HG03439 (cell line): ENCODE data around the gene INCA1.
A peak's percentile ranks its signal among the peaks of the same experiment; 100 is the strongest.

ENCODE experiments used
- ATAC-seq: cut with Tn5 transposase; IDR thresholded peaks from one replicate; pipeline ENCODE4 v1.9.1; 2021; ENCODE audit warnings: mild to moderate bottlenecking, moderate library complexity; ENCODE audit not compliant: unreplicated experiment

The INCA1 gene

DNA sequence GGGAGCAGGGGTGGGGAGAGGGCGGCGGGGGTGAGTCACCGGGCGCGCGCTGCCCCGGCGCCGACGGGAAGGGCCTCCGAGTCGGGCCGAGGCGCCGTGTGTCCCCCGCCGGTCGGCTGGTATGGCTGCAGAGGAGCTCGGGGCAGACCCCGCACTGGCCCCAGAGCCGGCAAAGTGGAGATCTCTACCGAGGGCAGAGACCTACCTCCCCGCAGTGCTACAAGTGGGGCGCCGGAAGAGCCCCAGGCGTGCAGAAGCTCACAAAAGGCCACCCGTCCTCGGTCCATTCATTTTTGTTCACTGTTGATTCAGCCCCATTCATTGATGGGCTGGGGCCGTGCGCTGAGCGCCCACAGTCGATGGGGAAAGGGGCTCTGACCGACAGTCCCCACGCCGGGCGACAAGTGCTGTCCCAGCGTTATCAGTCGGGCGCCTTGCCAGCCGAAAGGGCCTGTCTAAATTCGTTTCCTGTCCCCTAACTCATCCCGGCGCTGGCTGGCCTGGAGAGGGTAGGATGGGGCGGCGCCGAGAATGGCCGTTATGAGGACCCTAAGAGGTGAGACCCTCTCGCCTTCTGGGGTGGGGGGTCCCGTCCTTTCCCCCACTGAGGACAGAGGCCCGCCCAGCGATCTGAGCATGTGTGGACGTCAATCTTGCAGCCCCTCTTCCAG lies 47.1 kb downstream of the INCA1 start:
- peak; percentile 7 for ATAC-seq

DNA sequence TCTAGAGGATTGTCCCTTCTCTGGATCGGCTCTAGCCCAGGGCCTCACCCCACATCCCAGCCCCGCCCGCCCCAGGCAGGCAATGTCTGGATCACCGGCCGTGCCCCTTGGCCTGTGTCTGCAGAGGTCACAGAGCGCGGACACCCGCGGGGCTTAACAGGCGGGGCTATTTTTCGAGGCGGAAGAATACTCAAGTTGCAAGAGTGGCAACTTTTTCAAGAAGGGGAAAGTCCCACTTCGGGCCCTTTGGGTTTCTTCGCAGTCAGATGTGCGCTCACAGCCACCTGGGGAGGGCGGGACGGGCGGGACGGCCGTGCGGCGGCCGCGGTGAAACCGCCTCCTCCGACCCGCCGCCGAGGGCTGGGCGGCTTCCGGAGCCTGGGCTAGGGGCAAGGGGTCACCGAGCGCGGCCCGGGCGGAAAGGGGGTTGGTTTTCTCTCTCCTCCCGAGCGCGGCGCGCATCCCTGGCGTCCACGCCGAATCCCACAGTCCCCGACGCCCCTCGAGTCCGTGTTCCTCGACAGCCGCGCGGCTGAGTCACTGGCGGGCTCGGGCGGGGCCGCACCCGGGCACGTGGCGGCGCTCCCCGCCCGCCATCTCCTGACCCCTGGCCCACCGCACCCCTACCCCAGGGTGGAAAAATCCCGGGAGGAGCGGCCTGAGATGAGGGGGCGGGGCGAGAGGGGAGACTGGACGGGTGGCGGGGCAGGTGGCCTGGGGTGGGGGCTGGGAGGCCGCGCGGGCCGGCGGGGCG lies 47.8 kb downstream of the INCA1 start:
- ATAC-seq: peak; percentile 35

DNA sequence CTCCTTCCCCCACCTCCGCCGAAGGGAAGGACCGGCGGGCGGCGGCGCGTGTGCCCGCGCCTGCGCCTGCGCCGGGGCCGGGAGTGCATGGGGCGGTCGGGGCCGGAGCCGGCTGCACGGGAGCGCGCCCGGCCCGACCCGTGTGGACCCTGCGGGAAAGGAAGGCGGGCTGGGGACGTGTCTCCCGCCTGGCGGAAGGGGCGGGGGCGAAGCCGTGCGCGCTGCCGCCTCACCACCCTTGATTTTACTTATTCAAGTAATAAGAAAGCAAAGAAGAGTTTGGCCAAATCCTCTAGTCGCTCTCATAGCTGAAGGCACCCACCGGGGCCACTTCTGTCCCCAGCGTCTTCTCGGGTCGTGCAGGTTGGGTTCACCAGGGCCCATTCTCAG lies 48.4 kb downstream of the INCA1 start:
- peak; percentile 25 for ATAC-seq

DNA sequence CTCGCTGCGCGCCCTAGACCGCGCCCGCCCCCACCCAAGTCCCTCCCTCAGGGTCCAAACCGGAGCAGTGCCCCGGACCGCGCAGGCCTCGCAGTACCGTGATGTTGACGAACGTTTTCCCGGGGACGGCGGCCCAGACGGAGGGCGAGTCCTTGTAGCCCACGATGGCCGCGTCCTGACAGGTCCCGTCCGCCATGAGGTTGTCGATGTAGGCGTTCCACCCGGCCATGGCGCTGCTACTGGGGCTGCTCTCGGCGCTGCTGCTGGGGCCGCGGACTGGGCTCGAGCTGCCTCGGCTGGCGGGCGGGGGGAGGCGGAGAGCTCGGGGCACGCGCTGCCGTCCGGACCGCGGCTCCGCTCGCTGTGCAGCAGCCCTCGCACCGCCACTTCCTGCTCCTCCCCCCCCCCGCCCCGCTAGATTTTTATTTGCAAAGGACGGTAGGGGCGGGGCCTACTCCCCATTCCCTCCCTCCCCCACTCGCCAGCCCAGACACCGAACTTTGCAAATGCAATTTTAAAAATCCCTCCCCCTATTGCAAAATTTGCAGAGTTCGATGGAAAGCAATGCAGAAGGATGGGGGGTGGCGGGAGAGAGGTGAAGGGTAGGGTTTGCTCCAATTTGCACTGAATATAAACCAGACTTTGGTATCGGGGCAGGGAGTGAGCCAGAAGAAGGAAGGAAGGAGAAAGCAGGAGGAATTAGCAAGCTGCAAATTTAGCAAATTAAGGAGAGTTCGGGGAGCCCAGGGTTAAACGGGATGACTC lies 49.0 kb downstream of the INCA1 start, which contains the start of gene PFN1:
TSS of gene PFN1 (minus strand) at position 365 of the 765 bp plus-strand sequence. CDS start at position 229, 136 bp downstream.
- ATAC-seq: peak; percentile 16

DNA sequence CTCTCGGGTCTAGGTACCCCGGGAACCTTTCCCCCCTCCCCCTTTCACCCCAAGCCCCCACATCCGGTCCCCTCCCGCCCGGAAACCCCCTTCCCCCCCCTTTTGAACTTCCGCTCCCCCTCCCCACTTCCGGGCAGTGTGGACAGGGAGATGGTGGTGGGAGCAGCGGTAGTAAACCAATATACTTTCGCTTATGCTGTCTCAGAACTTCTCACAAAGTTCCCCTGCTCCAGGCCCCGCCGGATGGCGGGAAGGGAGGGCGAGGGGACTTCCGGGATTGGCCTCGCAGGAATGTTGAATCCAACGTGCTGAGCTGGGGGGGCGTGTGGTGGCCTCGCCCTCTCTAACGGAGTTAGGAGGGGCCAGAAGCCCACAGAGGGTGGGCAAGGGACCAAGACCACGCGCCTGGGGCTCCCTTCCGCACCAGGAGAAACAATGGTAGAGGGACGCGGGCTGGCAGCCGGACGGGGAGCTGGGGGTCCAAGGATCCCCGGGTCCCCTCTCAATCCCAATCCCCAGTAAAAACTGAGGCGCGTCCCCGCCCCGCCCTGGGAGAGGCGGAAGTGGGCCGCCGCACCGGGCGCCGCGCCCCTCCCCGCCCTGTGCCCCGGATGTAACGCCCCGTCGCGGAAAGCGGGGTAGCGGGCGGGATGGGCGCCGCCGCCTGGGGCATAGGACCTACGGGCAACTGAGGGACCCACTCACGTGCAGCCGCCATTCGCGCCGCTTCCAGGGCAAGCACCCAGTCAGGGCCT lies 49.7 kb downstream of the INCA1 start:
- peak; percentile 4 for ATAC-seq

DNA sequence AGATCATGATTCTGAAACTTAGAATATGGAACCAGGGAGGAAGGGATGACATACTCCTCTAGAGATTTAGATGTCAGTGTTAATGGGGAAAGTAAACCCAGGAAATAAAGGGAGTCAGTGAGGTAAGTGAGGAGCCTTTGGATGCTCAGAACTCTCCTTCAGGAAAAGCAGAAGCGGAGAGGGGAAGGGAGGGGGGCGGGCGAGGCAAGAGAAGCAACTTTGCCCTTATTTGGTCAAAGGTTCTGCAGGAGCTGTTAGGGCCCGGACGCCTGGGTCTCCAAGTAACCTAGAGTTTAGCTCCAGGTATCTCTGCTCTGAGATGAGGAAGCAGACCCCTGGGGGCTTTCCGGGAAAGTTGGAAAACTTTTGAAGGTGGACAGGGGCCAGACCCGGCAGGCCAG lies 50.3 kb downstream of the INCA1 start:
- ATAC-seq: no peak

DNA sequence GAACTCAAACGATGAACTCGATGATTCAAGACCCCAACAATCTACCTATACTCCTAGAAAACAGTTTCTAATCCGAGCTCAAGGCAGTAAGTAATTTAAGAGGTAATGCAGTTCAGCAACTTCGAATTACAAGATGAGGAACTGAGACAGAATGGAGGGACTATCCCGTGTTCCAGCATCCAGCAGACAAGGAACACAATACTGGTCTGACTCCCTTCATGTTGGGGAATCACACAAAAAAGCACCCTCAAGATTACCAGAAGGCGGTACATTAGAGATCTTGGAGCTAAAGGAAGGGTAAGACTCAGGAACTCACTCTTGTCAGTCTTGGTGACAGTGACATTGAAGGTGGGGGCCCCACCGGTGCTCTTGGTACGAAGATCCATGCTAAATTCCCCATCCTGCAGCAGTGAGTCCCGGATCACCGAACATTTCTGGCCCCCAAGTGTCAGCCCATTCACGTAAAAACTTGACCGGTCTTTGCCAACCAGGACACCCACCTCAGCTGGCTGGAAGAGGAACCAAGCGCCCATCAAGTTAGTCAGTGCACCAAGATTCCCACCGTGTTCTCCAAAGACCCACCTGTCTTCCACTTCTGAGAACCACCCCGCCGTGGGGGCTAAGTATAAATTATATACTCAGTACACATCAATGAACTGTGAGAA lies 50.9 kb downstream of the INCA1 start:
- no peak for ATAC-seq

DNA sequence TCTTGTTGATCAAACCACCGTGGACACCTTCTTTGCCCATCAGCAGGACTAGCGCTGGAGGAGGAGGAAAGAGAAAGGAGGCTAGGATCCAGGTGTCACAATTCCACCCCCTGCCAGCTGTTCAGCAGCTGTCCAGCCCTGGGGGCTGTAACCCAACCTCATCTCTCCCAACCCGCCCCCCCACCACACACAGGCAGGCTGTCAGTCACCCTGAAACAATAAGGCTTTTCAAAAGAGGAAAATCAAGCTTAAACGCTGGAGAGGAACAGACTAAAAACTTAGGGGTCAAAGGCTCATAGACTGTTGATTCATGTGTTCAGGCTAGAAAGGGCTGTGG lies 51.4 kb downstream of the INCA1 start:
- no peak for ATAC-seq

DNA sequence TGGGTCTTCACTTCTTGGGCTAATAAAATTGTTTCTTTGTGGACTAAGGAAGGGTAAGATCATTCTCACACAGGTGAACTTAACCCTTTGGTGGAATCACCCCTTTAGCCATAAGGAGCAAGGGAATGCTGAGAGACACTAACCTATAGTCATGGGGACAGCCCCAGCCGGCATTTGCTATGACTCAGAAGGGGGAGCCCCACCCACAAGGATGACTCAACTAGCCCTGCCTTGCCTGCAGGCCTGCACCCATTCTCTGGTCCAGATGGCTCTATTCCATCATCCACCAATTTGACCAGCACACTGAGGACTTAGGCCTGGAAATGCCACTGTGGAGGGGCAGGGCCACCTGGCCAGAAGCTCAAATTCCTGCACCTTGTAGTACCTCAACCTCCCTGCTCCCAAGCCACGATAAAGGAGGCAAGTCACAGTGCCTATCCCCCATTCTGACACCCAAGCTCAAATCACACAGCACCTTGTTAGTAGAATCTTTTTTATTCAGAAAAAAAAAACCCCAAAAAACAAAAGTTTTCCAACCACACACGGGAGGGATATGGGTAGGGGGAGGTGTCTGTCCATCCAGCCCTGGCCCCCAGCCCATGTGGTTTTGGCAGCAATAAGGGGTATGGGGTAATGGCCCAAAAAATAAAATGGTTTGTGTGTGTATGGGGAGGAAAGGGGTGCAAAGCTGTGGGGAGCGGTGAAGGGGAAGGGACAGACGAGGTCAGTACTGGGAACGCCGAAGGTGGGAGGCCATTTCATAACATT lies 52.0 kb downstream of the INCA1 start:
- peak; percentile 17 for ATAC-seq

DNA sequence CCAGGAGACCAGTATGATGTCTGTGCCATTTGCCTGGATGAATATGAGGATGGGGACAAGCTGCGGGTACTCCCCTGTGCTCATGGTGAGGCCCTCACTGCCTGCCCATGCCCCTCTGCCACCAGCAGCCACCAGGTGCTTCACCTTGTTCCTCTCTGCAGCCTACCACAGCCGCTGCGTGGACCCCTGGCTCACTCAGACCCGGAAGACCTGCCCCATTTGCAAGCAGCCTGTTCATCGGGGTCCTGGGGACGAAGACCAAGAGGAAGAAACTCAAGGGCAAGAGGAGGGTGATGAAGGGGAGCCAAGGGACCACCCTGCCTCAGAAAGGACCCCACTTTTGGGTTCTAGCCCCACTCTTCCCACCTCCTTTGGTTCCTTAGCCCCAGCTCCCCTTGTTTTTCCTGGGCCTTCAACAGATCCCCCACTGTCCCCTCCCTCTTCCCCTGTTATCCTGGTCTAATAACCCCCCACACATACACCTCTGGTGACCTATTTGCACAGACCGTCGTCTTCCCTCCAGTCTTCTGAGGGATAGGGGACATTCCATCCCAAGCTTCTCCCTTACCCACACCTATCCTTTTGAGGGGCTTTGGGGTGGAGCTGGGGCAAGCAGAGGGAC lies 52.7 kb downstream of the INCA1 start:
- no peak for ATAC-seq

DNA sequence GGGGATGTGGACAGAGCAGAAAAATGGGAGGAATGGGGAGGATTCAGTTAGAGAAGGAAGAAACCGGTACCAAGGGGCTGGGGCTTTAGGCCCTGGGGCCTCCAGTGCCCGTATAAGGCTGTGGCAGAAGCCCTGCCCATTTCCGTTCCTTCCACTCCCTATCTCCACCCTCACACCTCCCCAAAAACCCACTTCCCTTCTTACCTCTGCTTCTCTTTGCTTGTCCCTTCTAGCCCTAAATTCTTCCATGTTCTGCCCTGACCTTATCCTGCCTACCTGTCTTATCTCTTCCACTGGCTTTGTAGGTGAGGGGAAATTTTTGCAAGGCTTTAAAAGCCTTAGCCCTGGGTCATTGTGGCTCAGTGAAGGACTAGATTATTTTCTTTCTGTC lies 53.2 kb downstream of the INCA1 start:
- no peak for ATAC-seq

DNA sequence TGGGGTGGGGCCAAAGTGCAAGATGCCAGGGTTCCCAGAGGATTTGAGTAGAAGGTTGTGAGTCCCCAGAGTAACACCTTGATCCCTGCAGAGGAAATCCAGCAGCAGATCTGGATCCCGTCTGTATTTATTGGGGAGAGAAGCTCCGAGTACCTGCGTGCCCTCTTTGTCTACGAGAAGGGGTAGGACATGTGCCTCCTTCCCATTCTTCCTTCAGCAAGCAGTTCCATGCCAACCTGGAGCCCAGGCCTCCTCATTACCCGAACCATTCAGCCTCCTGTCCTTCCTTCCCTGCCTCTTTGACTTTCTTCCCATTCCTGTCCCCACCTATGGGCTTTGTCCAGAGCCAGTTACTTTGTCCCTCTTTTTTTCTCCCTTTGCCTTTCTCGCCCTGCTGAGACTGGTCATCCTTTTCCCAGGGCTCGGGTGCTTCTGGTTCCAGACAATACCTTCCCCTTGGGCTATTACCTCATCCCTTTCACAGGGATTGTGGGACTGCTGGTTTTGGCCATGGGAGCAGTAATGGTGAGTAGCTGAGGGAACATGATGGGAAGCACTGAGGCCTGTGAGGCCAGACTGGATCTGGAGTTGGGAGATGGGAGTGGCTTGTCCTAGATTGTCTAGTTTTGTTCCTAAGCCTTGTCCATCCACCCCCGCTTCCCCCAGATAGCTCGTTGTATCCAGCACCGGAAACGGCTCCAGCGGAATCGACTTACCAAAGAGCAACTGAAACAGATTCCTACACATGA lies 54.4 kb downstream of the INCA1 start:
- no peak for ATAC-seq

DNA sequence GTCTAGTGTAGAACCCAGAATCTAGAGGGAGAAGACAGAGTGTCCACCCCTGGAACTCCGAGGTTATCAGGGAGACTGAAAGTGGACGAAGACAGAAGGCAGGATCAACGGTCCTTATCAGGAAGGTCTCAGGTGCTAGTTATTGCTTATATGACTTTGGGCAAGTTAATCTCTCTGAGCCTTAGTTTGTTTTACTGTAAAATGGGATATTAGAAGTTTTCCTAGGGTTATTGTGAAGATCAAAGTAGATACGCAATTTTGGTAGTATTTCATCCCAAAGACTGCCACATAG lies 56.1 kb downstream of the INCA1 start:
- no peak for ATAC-seq

DNA sequence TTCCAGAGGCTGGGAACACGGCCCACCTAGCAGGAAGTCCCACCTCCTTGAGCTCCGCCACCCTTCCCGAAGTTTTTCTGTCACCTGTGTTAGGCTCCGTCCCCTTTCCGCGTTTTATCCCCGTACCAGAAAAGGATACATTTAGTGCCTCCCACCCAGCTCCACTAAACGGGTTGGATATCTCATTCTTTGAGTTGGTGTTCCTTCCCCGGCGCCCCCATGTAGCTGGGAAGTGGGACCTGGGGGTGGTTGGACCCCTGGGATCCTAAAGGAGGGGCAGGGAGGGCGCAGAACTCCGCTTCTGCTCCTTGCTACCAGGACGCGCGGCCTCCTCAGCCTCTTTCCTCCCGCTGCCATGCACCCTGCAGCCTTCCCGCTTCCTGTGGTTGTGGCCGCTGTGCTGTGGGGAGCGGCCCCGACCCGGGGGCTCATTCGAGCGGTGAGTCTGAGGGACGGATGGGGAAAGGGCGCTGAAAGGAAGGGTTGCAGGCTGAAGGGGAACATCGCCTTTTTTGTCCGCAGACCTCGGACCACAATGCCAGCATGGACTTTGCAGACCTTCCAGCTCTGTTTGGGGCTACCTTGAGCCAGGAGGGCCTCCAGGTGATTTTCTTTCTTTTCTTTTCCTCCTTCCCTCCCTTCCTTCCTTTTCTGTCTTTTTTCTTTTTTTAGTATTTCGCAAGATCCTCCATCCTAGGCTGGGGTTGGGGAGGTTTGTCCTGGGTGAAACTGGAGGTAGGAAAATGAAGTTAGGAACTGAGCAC lies 56.6 kb downstream of the INCA1 start:
- ATAC-seq: no peak

DNA sequence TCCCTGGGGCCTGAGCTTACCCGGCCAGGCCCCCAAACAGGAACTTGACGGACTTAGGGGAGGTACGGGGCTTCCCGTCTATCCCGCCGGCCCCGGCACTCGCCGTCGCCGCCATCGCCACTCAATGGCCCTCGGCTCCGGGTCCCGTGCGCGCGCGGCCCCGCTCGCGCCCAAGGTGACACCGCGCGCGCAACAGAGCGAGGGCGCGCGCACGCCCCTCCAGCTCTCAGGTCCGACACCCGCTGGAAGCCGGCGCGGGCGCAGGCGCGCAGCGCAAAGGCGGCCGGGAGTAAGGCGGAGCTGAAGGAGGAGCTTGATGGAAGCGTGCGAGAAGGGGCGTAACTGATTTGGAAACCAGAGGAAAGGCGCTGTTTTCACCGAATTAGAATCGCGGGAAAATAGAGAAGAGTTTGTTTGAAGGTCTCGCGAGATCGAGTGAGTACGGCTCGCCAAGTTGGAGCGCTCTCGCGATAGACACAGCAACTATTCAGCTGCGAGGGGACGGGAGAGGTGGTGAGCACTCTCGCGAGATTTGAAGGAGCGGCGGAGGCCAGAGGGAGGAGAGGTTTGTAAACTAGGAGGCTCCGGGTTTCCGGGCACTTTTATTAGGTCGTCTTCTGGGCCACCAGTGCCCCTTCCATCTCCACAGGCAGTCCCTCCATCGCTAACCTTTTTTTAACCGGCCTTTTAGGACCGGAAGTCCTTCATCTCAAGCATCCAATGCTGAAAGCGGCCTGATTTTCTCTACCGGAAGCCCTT lies 57.3 kb downstream of the INCA1 start, which contains the start of the genes RNF167 and SLC25A11:
TSS of gene RNF167 (plus strand) at position 473 of the 759 bp plus-strand sequence. CDS start 642 bp downstream, outside the sequence.
TSS of gene SLC25A11 (minus strand) at position 251 of the 759 bp plus-strand sequence. CDS start at position 115, 136 bp downstream.
- peak; percentile 74 for ATAC-seq

DNA sequence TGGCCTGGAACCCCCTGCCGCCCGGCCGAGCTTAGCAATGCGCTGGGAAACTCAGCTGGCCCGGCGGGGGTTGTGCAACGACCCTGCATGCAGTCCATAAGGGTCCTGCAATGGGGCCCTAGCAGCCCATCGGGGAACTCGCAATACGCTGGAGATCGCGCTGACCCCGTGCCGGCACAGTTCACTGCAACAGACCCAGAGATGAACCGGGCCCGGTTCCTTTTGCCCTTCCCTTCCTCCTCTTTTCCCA lies 57.9 kb downstream of the INCA1 start:
- no peak for ATAC-seq
